Endometrial microvascular endothelial cells (primary cell): ENCODE results near the gene SHC2. TPM values are rescaled to one million over a fixed set of nuclear protein-coding genes. Genes with fewer than 3 reads are reported as not detected.

Source experiments
- in situ Hi-C: cut with HindIII; loops from 2 replicates; pipeline ENCODE4 v1.10.0; 2017; ENCODE audit warnings: low sequenced_read_pairs, low pct_unique_long_range_greater_than_20kb; ENCODE audit errors: inconsistent ontology term
- total RNA-seq: library from RNA; depleted of rRNA; stranded (reverse); fragments of >200 nt; gene quantifications from one replicate; pipeline ENCODE4 v1.2.3, GENCODE V29; 2015; ENCODE audit errors: inconsistent ontology term

SHC2 gene
- total RNA-seq, 1 donor from 2014 or later: 0.37 TPM

- in situ Hi-C loops: no loop called here
Observed at GRCh38 chr19:474126-475078, 13.6 kb upstream of the SHC2 start.

- in situ Hi-C loops: no loop called here
Observed at GRCh38 chr19:472005-472858, 11.4 kb upstream of the SHC2 start.

GRCh38 chr19:470701-471100, 9.9 kb upstream of the SHC2 start:
- in situ Hi-C loops: no loop called here

- in situ Hi-C loops: no loop called here
Observed at GRCh38 chr19:469833-470232, 9.0 kb upstream of the SHC2 start.

GRCh38 chr19:468587-469256, 7.9 kb upstream of the SHC2 start:
- in situ Hi-C loops: no loop called here

- in situ Hi-C loops: no loop called here
Observed at GRCh38 chr19:467554-467953, 6.7 kb upstream of the SHC2 start.

- in situ Hi-C loops: no loop called here
Observed at GRCh38 chr19:465056-465816, 4.4 kb upstream of the SHC2 start.

GRCh38 chr19:464208-464545, 3.3 kb upstream of the SHC2 start:
- in situ Hi-C loops: no loop called here

GRCh38 chr19:463483-464207, 2.8 kb upstream of the SHC2 start:
- in situ Hi-C loops: no loop called here

- in situ Hi-C loops: no loop called here
Observed at GRCh38 chr19:461721-462551, 1.1 kb upstream of the SHC2 start.

- in situ Hi-C loops: no loop called here
Observed at GRCh38 chr19:459724-460511, 915 bp downstream of the SHC2 start.

GRCh38 chr19:458091-459042, 2.5 kb downstream of the SHC2 start:
- in situ Hi-C loops: no loop called here

- in situ Hi-C loops: no loop called here
Observed at GRCh38 chr19:457636-458035, 3.2 kb downstream of the SHC2 start.

- in situ Hi-C loops: no loop called here
Observed at GRCh38 chr19:456547-457110, 4.2 kb downstream of the SHC2 start.

GRCh38 chr19:455851-456546, 4.8 kb downstream of the SHC2 start:
- in situ Hi-C loops: no loop called here
